HG03025 (cell line): ENCODE measurements around the gene EYA4.
"Not testable (repeated sequence)": the region's sequence is repeated elsewhere in the genome, so short reads cannot be mapped to it uniquely, and the experiment has no call there.

ENCODE experiments used
- ATAC-seq: cut with Tn5 transposase; IDR thresholded peaks from one replicate; pipeline ENCODE4 v1.9.1; 2021; ENCODE audit warnings: mild to moderate bottlenecking, moderate library complexity; ENCODE audit not compliant: unreplicated experiment, low FRiP score

Gene EYA4

GRCh38 chr6:133393891-133394290, 152.7 kb downstream of the EYA4 start:
- no peak for ATAC-seq

GRCh38 chr6:133394630-133395029, 153.5 kb downstream of the EYA4 start:
- ATAC-seq = no peak

- ATAC-seq = no peak
Observed at GRCh38 chr6:133396233-133396983, 155.3 kb downstream of the EYA4 start.

GRCh38 chr6:133396984-133397348, 155.8 kb downstream of the EYA4 start:
- ATAC-seq = no peak

GRCh38 chr6:133397601-133398000, 156.4 kb downstream of the EYA4 start:
- not testable (repeated sequence) for ATAC-seq

GRCh38 chr6:133399426-133399825, 158.3 kb downstream of the EYA4 start:
- no peak for ATAC-seq

GRCh38 chr6:133404151-133404550, 163.0 kb downstream of the EYA4 start:
- ATAC-seq = no peak

- ATAC-seq = no peak
Observed at GRCh38 chr6:133404728-133405127, 163.6 kb downstream of the EYA4 start.

- no peak for ATAC-seq
Observed at GRCh38 chr6:133407320-133408100, 166.4 kb downstream of the EYA4 start.

GRCh38 chr6:133408132-133408531, 167.0 kb downstream of the EYA4 start:
- no peak for ATAC-seq

- ATAC-seq = no peak
Observed at GRCh38 chr6:133408543-133408942, 167.4 kb downstream of the EYA4 start.

- no peak for ATAC-seq
Observed at GRCh38 chr6:133410638-133411435, 169.7 kb downstream of the EYA4 start.

- no peak for ATAC-seq
Observed at GRCh38 chr6:133411757-133412156, 170.6 kb downstream of the EYA4 start.

- no peak for ATAC-seq
Observed at GRCh38 chr6:133415262-133415661, 174.1 kb downstream of the EYA4 start.

GRCh38 chr6:133418108-133418507, 177.0 kb downstream of the EYA4 start:
- ATAC-seq = no peak

- ATAC-seq = no peak
Observed at GRCh38 chr6:133423242-133423641, 182.1 kb downstream of the EYA4 start.

- ATAC-seq = no peak
Observed at GRCh38 chr6:133424359-133424758, 183.2 kb downstream of the EYA4 start.

GRCh38 chr6:133426038-133426437, 184.9 kb downstream of the EYA4 start:
- ATAC-seq = no peak

- ATAC-seq = no peak
Observed at GRCh38 chr6:133428295-133428694, 187.1 kb downstream of the EYA4 start.

GRCh38 chr6:133430530-133430929, 189.4 kb downstream of the EYA4 start:
- ATAC-seq = no peak

GRCh38 chr6:133431031-133431430, 189.9 kb downstream of the EYA4 start:
- no peak for ATAC-seq
